GM12873 (cell line): ENCODE measurements around the gene MOK.

Experiments
- TF ChIP-seq, protein P1 (sequence below): IDR thresholded peaks from 2 replicates; pipeline ENCODE4 v1.5.1; 2012; ENCODE audit warnings: low read depth, mild to moderate bottlenecking, moderate library complexity, low read length, control low read depth; ENCODE audit not compliant: insufficient read depth; ENCODE audit errors: missing control alignments

Gene MOK

DNA sequence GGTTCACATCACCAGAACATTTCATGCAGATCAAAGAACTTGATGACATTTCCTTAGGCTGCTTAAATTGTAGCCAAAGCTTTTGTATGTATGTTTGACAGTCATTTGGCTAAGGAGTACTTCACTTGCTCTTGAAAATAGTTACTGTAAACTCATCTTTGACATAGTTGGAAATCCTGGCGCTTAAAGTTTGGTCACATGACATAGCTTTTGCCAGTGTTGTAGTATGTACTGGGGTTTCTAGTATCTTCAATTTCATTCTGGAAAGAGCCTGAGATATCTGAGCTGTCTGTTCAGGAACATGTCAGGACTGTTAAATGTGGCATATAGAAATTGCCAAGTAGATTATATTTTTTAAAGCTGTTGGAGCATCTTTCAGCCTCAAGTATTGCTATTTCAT lies 109.5 kb downstream of the MOK start:
- TF ChIP-seq, protein P1, sequence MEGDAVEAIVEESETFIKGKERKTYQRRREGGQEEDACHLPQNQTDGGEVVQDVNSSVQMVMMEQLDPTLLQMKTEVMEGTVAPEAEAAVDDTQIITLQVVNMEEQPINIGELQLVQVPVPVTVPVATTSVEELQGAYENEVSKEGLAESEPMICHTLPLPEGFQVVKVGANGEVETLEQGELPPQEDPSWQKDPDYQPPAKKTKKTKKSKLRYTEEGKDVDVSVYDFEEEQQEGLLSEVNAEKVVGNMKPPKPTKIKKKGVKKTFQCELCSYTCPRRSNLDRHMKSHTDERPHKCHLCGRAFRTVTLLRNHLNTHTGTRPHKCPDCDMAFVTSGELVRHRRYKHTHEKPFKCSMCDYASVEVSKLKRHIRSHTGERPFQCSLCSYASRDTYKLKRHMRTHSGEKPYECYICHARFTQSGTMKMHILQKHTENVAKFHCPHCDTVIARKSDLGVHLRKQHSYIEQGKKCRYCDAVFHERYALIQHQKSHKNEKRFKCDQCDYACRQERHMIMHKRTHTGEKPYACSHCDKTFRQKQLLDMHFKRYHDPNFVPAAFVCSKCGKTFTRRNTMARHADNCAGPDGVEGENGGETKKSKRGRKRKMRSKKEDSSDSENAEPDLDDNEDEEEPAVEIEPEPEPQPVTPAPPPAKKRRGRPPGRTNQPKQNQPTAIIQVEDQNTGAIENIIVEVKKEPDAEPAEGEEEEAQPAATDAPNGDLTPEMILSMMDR, result no peak

DNA sequence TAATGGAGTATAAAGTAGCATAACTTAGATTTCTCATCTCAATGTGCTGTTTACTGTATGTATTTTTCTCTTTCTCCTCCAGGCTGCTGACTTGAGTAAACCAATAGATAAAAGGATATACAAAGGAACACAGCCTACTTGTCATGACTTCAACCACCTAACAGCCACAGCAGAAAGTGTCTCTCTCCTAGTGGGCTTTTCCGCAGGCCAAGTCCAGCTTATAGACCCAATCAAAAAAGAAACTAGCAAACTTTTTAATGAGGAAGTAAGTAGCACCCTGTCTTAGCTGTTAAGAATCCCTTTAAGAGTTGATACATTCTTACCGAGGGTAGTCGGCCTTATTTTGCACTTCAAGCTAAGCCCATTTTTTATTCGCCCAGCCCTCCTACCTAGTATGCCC lies 110.1 kb downstream of the MOK start:
- TF ChIP-seq, protein P1, result no peak

DNA sequence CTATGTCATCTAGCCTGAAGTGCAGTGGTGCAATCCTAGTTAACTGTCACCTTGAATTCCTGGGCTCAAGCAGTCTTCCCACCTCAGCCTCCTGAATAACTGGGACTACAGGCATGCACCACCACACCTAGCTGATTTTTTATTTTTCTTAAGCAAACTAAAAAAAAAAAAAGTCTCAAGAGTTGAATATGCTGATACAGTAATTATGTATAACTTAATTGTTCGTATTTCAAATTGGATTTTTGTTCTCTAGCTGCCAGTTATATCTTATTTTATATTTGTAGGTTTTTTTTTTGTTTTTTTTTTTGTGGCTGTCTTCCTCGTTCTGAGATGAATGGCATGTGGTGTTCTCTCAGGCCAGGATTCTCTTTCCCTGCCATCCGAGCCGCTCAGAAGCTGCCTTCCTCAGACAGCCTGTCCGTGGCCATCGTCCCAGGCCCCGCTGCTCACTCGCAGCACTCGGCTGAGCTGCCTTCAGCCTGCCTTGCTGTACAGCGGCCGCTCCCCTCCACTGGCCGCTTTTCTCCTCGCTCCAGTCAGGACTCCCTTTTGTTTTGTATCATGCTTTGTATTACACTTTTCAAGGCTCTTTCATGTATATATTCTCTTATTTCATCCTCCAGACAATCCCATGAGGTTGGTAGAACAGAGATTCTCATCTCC lies 112.0 kb downstream of the MOK start:
- TF ChIP-seq, protein P1, result no peak

DNA sequence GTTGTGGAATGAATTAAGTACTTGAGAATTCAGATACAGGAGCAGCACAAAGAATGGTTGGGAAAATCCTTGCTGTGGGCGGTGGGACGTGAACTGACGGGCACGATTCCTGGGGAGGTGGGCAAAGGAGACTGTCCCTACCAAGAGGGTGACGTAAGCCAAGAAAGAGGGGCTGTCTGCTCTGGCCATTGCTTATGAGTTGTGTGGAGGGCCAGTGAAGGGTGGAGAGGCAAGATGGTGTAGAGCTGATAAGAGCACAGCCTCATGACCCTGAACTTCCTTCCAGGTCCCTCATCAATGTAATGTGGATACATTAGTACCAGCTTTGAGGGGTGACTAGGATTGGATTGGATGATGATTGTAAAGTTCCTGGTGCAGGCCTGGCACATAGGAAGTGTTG lies 115.1 kb downstream of the MOK start:
- TF ChIP-seq, protein P1, result no peak

DNA sequence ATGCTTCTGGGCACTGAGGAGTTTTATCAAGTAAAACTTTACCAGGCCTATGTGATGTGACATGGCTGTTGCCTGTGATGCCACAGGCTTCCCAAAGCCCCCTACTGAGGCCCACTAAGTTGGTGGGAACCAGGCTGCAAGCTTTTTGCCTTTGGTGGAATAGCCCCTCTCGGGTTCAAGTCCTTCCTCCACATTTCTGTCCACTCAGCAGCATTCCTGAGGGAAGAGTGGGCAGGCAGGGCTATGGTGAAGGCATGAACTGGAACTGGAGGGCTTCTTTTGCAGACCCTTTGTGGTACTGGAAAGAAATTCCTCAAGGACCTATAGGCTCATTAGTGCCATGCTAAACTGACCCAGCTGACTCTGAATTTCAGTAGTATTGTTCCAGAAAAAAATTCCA lies 116.8 kb downstream of the MOK start:
- TF ChIP-seq, protein P1, result no peak

DNA sequence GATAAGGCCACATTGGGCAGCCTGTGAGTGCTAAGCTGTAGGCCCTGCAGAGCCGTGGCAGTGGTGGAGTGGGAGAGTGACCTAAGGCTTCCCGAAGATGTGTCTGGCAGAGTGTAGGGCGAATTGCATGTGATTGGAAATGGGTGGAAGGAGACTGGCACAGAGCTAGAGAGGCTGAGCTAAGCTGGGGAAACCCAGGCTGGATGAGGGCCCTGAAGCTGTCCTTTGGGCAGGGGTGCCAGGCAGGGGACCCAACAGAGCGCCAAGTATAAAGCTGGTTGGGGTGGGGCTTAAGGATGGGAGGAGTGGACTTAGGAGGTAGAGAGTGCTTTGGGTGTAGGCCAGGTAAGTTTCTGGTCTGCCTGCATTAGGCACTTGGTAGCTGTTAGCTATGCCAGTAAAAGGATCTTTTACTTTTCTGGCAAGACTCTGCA lies 117.4 kb downstream of the MOK start:
- TF ChIP-seq, protein P1, result no peak

DNA sequence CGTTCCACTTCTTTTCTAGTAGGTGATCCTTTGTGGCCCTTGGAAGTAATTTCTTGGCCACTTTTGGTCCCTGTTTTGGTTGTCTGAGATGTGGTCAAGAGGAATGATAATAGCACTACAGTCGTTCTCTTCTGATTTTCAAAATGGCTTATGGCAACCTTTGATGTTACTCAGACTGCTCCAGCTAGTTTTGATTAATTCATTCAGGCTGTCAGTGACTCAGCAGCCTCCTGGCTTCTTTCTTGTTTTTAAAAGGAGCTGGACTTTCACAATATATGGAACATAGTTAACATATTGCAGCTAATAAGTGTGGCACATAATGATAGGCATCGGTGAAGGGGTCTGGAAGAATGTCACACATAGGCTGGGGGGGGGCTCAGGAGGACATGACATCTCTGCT lies 117.9 kb downstream of the MOK start:
- TF ChIP-seq, protein P1, result no peak
